Measurements from ENCODE around the gene PTPN14.

Gene PTPN14

GRCh38 chr1:214377886-214378285, 173.5 kb downstream of the PTPN14 start:
- no peak for TF ChIP-seq CTCF (IDR thresholded peaks at IDR 0.05; ENCODE audit: insufficient read depth, low read depth, low read length, missing control alignments)
- no peak overlapping the region for H3K4me3 ChIP-seq (ENCODE audit: low read depth, low read length)
- no peak for DNase-seq (ENCODE audit: low read depth)

- DNase-seq (ENCODE audit: low read depth): no peak
- no peak for TF ChIP-seq CTCF (IDR thresholded peaks at IDR 0.05; ENCODE audit: insufficient read depth, low read depth, low read length, missing control alignments)
- no peak overlapping the region for H3K4me3 ChIP-seq (ENCODE audit: low read depth, low read length)
Measured at GRCh38 chr1:214377485-214377884, 173.9 kb downstream of the PTPN14 start.

- no peak for TF ChIP-seq CTCF (IDR thresholded peaks at IDR 0.05; ENCODE audit: insufficient read depth, low read depth, low read length, missing control alignments)
- no peak for DNase-seq (ENCODE audit: low read depth)
- H3K4me3 ChIP-seq (ENCODE audit: low read depth, low read length): no peak overlapping the region
Measured at GRCh38 chr1:214372092-214372491, 179.3 kb downstream of the PTPN14 start.

- no peak for DNase-seq (ENCODE audit: low read depth)
- no peak for TF ChIP-seq CTCF (IDR thresholded peaks at IDR 0.05; ENCODE audit: insufficient read depth, low read depth, low read length, missing control alignments)
- H3K4me3 ChIP-seq (ENCODE audit: low read depth, low read length): no peak overlapping the region
Measured at GRCh38 chr1:214370615-214371014, 180.8 kb downstream of the PTPN14 start.

GRCh38 chr1:214369364-214369763, 182.0 kb downstream of the PTPN14 start:
- TF ChIP-seq CTCF (IDR thresholded peaks at IDR 0.05; ENCODE audit: insufficient read depth, low read depth, low read length, missing control alignments): no peak
- DNase-seq (ENCODE audit: low read depth): no peak
- H3K4me3 ChIP-seq (ENCODE audit: low read depth, low read length): no peak overlapping the region

- no peak overlapping the region for H3K4me3 ChIP-seq (ENCODE audit: low read depth, low read length)
- DNase-seq (ENCODE audit: low read depth): no peak
- TF ChIP-seq CTCF (IDR thresholded peaks at IDR 0.05; ENCODE audit: insufficient read depth, low read depth, low read length, missing control alignments): no peak
Measured at GRCh38 chr1:214367841-214368240, 183.6 kb downstream of the PTPN14 start.

- no peak overlapping the region for H3K4me3 ChIP-seq (ENCODE audit: low read depth, low read length)
- TF ChIP-seq CTCF (IDR thresholded peaks at IDR 0.05; ENCODE audit: insufficient read depth, low read depth, low read length, missing control alignments): no peak
- DNase-seq (ENCODE audit: low read depth): no peak
Measured at GRCh38 chr1:214364786-214365295, 186.6 kb downstream of the PTPN14 start.
